ENCODE results near the gene RBCK1.

DNA sequence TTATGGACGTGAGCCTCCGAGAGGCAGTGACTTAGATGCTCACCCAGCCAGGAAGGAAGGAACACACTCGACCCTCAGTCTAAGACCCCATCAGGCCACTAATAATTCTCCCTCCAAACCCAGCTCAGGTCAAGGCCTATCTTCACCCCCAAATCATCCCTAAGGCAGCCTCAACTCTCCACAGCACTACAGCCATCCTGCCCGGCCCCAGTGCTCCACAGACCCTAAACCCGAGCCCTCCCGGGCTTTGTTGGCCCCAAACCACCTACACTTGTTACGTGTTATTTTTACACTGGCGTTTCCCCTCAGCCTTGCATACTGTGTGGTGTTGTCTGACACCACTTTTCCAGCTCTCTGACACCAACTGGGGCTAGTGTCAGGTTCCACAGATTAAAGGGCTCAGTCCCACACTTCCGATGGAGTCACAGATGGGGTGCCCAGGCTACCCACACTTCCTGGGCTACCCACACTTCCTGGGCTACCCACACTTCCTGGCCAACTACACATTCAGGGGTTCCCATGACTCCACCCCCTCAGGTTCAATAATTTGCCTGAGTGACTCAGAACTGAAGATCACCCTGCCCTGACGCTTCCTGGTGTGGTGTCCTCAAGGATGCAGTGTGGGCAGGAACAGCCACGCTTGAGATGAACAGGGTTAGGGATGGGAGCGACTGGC is 25.3 kb downstream of the RBCK1 start:
- no peak for TF ChIP-seq POLR2A (IDR thresholded peaks at IDR 0.05)
- TF ChIP-seq, protein P1, sequence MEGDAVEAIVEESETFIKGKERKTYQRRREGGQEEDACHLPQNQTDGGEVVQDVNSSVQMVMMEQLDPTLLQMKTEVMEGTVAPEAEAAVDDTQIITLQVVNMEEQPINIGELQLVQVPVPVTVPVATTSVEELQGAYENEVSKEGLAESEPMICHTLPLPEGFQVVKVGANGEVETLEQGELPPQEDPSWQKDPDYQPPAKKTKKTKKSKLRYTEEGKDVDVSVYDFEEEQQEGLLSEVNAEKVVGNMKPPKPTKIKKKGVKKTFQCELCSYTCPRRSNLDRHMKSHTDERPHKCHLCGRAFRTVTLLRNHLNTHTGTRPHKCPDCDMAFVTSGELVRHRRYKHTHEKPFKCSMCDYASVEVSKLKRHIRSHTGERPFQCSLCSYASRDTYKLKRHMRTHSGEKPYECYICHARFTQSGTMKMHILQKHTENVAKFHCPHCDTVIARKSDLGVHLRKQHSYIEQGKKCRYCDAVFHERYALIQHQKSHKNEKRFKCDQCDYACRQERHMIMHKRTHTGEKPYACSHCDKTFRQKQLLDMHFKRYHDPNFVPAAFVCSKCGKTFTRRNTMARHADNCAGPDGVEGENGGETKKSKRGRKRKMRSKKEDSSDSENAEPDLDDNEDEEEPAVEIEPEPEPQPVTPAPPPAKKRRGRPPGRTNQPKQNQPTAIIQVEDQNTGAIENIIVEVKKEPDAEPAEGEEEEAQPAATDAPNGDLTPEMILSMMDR (IDR thresholded peaks at IDR 0.05) = no peak

Data from testis (tissue), 2 donors.